HG03342 (cell line): Measurements from ENCODE around the gene DGCR2.
A peak's percentile ranks its signal among the peaks of the same experiment; 100 is the strongest.
"Not testable (repeated sequence)": the region's sequence is repeated elsewhere in the genome, so short reads cannot be mapped to it uniquely, and the experiment has no call there.

ENCODE experiments used
- ATAC-seq: cut with Tn5 transposase; IDR thresholded peaks from one replicate; pipeline ENCODE4 v1.9.1; 2021; ENCODE audit warnings: mild to moderate bottlenecking, moderate library complexity; ENCODE audit not compliant: unreplicated experiment

DGCR2 gene, protein sequence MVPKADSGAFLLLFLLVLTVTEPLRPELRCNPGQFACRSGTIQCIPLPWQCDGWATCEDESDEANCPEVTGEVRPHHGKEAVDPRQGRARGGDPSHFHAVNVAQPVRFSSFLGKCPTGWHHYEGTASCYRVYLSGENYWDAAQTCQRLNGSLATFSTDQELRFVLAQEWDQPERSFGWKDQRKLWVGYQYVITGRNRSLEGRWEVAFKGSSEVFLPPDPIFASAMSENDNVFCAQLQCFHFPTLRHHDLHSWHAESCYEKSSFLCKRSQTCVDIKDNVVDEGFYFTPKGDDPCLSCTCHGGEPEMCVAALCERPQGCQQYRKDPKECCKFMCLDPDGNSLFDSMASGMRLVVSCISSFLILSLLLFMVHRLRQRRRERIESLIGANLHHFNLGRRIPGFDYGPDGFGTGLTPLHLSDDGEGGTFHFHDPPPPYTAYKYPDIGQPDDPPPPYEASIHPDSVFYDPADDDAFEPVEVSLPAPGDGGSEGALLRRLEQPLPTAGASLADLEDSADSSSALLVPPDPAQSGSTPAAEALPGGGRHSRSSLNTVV

DNA sequence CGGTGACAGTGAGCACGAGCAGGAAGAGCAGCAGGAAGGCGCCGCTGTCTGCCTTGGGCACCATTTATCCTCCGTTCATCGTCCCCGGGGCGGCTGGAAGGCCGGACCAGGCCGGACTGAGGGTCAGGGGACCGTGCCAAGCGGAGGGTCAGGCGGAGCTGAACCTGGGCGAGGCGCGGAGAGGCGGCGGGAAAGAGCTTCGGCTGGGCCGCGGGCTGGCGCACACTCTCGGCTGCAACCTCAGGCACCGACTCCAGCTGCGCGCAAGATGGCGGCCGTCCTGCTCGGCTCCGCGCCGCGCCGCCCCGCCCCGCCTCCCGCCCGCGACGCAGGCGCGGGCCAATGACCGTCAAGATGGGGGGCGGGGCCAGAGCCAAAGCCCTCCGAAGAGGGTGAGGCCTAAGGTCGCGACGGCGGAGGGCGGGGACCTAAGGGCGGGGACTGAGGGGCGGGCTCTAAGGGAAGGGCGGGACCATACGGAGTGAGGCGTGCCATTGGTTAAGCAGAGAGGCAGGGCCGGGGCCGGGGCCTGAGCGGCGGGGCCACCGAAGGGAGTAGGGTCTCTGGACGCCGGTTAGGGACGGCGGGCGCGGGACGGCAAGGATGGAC is at the start of gene DGCR2:
TSS of gene DGCR2 (minus strand) at position 270 of the 609 bp plus-strand sequence. CDS start at position 64, 206 bp downstream.
- peak; percentile 69 for ATAC-seq

DNA sequence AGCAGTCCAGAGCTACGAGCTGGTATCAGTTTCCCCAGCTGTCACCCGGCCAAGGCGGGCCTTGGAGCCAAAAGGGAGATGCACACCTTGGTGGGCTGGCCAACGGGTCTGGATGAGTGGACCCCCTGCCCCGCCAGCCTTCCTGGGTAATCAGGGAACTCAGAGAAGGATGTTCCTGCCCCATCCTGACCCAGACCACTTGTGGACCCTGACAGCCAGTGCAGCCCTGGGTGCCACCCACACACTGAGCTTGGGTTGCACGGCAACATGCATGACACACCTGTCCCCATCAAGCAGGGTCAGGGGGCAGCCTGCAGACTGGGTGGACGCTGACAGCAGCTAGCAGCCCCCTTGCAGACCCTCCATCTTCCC is 47.7 kb upstream of the DGCR2 start:
- ATAC-seq, result no peak

DNA sequence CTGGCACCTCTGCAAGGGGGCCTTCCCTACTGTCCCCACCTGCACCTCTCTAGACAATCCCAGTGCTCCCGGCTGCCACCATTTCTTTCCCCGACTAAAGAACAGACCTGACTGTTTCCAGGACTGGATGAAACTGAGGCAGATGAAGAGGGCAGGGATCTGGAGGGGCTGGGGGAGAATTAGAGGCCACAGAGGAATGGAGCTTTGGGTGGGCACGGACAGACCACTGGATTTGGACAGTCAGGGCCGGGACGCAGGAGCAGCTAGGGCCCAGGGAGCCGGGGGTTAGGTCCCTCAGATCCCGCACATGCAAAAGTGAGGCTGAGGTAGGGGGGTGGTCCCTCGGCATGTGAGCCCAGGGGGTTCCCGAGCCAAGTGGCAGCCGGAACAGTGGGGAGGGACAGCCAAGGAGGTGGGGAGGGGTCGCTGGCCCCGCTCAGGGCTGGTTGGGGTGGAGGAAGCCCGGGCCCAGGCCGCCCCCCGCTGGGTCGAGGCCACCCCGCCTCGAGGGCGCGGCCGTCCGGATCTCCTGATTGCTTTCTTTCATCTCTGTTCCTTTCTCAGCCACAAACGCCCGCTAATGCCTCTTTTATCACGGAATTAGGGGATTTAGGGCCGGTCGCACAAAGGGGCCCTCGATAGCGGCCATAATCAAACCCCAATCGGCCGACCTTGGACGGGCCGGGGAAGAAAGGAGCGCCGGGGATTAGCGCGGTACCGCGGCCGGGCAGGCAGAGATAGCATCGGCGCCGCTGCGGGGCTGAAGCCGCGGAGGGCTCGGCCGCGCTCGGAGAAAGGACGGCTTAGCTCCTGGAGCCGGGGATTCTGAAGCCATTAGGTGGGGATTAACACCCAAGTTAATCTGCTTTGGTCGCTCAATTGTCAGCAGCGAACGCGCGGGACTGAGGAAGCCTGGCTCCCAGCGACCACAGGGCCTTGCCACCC is 47.1 kb upstream of the DGCR2 start:
- no peak for ATAC-seq

DNA sequence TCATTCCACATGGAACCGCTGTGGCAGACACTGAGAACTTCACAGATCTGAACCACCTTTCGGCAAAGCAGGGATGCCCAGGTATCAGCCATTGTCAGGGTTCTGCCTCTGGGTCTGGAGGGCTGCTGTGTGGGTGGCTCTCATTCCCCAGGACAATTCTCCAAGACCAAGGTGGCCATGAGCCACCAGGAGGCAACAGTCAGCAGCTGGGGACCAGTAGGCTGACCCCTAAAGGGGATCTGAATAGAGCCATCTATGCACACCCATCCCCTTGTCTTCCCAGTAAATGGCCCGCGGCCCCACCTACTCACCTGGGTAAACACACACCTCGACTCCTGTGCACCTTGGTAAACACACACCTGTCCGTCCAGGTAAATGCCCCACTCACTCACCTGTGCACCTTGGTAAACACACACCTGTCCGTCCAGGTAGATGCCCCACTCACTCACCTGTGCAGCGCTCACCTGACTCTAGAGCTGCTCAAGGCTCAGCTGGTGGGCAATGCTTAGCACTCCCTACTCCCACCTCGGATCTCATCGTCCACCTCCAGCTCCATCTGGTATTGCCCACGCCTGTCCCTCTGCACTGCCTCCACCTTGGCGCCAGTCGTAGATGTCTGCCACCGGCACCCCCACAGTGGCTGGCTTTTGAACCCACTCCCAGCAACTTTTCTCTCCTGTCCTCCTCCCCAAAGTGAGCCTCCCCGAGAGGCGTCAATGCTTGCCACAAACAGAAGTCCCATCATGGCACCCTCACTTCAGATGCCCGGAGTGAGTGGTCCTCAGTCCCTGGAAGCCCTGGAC is 46.1 kb upstream of the DGCR2 start:
- ATAC-seq, result no peak

DNA sequence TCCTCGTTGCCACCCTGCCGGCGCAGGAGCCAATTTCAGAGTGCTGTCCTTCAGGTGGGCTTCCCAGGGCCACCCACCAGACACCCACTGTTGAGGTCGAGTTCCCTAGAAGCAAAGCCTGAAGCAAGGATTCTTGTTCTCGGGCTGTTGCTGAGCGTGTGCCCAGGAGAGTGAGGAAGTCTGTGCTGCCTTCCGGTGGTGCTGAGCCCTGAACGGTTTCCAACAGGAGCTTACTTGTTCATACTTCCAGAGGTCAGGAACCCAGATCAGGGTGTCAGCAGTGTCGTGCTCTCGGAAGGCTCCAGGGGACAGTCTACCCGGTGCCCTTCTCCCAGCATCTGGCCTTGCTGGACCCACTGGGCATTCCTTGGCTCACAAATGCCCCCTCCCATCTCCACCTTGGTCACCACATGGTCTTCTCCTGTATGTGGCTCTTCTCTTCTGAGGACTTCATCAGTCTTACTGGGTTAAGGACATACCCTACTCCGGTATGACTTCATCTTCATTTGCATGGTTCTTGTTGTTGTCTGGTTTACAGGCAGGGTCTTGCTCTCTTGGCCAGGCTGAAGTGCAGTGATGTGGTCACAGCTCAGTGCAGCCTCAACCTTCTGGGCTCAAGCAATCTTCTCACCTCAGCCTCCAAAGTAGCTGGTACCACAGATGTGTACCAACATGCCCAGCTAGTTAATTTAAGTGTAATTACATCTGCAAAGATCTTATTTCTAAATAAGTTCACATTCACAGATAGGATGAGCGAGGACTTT is 45.1 kb upstream of the DGCR2 start:
- no peak for ATAC-seq

DNA sequence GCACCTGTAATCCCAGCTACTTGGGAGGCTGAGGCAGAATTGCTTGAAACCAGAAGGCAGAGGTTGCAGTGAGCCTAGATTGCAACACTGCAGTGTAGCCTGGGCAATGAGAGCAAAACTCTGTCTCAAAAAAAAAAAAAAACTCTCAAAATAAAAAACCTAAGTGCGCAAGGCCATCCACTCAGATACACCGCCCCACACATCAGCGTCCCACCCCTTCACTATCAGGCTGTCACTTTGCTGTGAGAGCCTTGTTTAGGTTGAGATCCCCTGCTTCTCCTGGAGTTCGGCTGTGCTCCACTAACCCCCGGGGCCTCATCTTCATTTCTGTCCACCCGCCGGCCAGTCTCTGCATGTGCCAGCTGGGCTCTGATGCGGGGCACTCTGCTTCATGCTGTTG is 44.2 kb upstream of the DGCR2 start:
- no peak for ATAC-seq

DNA sequence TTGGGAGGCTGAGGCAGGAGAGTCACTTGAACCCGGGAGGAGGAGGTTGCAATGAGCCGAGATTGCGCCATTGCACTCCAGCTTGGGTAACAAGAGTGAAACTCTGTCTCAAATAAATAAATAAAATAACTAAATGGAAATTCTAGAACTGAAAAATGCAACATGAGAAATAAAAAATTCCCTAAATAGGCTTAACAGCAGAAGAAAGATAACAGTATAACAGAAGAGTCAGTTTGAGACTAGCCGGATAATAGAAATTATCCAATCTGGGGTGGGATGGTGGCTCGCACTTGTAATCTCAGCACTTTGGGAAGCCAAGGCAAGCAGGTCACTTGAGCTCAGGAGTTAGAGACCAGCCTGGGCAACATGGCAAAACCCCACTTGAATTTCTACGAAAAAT is 42.2 kb upstream of the DGCR2 start:
- no peak for ATAC-seq

DNA sequence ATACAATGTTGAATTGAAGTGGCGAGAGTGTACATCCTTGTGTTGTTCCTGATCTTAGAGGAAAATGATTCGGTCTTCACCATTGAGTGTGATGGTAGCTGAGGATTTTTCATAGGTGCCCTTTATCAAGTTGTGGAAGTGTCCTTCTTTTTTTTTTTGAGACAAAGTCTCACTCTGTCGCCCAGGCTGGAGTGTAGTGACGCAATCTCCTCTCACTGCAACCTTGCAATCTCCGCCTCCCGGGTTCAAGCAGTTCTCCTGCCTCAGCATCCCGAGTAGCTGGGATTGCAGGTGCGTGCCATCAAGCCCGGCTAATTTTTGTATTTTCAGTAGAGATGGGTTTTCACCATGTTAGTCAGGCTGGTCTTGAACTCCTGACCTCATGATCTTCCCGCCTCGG is 36.4 kb upstream of the DGCR2 start:
- not testable (repeated sequence) for ATAC-seq

DNA sequence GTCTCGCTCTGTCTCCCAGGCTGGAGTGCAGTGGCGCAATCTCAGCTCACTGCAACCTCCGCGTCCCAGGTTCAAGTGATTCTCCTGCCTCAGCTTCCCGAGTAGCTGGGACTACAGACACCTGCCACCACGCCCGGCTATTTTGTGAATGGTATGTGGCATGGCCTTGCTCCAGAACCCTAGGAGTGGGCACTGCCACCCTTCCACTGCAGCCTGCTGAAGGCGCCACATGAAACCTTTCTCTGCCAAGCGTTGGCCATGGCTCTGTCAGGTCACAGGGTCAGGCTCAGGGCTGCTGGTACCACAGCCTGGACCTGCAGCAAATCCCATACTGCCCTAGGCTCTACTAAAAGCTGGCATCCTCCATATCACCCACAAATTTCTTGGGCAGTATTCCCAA is 33.9 kb upstream of the DGCR2 start:
- ATAC-seq, result not testable (repeated sequence)

DNA sequence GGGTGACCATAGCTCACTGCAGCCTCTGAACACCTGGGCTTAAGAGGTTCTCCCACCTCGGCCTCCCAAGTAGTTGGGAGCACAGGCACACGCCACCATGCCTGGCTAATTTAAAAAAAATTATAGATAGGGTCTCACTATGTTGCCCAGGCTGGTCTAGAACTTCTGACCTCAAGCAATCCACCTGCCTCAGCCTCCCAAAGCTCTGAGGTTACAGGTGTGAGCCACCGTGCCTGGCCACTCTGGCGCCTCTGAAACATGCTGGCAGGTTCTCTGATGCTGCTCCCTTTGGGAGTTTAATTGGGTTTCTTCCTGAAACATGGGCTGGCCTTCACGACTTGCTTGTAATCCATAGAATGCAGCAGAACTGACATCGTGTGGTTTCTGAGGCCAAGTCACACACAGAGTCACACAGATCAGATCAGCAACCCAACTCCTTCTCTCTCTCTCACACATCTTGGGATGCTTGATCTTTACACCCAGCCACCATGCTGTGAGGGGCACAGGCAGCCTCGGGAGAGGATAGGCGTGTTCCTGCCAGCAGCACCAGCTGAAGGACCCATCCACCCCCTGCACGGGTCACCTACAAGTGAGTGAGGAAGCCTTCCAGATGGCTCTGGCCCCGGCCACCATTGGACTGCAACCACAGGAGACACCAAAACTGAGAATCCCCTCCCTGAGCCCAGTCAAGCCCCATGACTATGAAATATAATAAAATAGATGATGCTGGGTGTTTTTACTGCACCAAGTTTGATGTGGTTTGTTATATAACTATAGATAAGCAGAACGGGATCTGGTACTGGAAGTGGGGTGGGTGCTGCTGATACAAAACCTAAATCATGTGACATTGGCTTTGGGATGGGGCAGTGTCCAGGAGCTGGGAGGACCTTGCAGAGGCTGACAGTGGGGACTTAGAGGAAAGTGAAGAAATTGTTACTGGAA is 31.0 kb upstream of the DGCR2 start:
- no peak for ATAC-seq

DNA sequence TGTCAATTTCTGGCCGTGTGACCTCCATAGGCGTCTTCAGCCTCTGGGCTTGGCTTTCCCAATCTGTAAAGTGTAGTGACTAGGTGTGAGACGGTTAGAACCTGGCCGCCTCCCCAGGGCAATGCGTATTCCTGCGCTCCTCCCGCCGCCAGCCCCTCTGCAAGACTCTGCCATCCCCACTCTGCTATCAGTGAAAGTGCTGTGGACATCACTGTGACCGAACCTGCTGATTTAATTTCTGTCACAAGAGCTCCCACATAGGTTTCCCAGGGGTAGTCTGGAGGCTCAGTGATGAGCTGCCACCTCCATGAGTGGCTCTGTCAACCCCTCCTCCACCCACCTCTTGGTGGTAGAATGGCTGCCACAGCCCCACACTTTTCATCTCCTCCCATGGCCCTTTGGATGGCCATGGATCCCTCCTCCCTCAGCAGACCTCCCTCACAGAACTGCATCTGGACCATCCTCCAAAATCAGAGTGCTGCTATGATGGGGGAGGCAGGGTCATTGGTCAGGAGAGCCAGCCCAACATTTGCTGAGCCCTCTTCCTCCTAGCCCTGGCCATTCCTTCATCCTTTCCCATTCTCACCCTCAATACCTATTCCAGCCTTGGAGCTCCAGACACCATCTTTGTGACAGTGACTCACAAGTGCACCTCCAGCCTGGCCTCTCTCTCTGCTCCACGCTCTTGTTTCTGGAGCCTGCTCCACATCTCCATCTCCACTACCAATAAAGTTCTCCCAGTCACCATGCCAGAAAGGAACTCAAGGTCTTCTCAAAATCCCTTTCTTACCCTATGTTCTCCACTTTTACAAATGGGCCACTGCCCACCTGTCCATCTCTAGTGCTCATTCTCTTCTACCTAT is 29.3 kb upstream of the DGCR2 start:
- no peak for ATAC-seq

DNA sequence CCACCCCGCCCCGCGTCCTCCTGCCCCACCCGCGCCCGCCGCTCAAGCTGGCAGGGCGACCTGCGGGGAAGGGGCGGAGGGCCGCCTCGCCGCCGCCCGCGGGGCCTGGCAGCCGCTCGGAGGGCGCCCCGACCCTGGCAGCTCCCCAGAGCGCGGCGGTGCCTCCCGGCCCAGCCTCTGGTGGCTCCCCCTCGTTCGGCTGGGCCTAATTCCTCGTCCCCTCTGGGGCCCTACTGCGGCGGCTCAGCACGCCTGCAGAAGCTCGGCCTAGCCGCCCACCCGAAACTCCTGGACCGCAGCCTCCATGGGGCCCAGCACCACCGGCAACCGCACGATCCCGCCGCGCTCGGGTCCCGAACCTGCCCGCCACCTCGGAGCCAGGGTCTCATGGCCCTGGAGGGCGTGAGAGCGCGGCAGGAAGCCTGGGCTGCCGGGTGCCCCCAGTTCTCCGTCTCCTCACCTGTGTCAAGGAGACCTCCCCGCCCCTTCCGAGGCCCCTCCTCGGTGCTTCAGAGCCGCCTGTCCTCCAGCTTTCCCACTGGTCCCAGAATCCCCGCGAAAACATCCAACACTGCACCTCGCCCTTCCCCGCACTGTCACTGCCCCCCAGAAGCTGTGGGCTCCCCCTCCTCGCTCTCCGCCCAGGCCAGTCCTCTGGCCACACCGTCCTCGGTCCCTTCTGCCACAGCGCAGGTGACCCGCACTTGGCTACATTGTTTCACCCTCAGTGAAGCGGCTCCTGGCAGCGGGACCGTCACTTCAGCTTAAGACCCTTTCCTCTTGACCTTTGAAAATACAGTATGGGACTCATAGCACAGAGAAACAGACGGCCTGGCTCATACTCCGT is 28.5 kb upstream of the DGCR2 start:
- ATAC-seq, result no peak

DNA sequence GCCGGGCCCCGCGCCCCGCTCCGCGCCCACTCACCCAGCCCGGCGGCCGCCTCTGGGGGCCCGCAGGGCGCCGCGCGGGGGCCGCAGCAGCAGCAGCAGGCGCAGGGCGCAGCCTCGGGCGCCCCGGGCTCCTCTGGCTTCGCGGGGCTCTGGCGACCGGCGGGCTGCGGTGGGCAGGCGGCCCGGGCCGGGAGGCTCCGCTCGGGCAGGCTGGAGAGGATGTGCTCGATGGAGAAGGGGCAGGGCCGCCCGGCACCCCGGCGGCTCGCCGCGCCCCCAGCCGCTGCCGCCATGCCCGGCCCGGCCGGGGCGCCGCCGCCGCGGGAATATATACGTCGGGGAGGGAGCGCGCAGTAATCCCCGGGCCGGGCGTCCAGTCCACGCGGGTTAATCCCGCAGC is 27.8 kb upstream of the DGCR2 start, which contains the start of gene GSC2:
TSS of gene GSC2 (minus strand) at position 302 of the 400 bp plus-strand sequence. CDS start at position 293, 9 bp downstream.
- ATAC-seq, result no peak

DNA sequence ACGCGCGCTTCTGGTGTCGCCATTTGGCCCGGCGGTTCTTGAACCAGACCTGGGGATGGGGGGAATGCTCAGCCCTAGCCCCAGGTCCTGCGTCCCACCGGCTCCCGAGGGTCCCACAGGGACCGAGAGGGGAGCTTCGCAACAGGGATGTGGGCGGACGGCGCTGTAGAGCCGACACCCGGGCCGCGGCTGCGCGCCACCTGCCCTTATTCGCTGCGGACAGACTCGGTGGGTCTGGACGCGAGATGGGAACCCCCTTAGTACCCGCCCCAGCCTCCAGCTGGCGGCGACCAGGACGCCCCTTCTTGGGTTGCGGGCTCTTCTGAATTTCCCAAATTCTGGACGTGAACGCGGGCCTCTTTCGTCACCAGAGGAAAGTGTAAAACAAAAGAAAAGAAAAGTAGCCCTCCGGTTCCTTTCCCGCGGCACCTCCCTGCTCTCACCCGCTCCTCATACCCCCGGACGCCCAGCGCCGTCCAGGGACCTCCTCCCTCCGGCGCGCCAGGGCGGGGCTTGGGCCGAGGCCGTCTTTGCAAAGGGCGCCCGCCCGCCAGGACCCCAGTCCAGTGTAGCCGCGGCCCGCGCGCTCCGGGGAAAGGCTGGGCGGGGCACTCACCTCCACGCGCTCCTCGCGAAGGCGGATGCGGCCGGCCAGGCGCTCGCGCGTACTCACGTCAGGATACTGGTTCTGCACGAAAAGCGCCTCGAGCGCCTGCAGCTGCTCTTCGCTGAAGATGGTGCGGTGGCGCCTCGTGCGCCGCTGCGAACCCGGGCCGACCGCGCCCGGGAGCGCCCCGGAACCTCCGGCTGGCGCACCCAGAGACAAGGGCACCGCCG is 27.1 kb upstream of the DGCR2 start:
- no peak for ATAC-seq

DNA sequence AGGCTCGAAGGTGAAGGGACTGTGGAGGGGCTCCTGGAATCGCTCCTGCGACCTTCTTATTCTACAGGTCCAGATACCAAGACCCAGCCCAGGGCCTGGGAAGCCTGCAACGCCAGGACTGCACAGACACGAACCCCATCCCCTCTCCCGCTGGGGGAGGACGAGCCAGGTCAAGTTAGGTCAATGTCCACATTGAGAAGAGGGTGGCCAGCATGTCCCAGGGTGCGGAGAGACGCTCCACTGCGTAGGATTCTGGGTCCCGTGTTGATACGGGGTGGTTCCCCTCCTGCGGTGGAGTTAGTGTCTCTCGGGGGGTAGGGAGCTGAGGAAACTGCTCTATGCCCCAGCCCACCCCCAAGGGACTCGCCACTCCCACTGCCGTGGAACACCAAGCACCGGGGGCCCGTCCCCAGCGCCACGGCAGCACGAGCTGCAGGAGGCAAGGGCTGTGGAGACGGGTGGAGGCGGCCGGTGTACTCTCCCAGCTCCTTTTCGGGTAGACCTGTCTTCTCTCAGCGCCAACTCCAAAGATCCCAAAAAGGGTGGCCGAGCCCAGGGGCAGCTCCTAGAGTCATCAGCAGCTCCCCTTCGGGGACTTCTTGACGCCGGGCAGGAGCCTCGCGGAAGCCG is 26.3 kb upstream of the DGCR2 start:
- no peak for ATAC-seq
